HG03442 (cell line): ENCODE measurements around the gene CNST.

Experiments used
- ATAC-seq: cut with Tn5 transposase; IDR thresholded peaks from one replicate; pipeline ENCODE4 v1.9.1; 2021; ENCODE audit warnings: mild to moderate bottlenecking, moderate library complexity; ENCODE audit not compliant: unreplicated experiment

The CNST gene

GRCh38 chr1:246566128-246566812 is at the start of gene CNST, which contains the start of gene TFB2M:
Gene CNST, plus strand, starts transcription at chr1:246566456. Its CDS starts 25,107 bp downstream, at chr1:246591563.
Gene TFB2M, minus strand, starts transcription at chr1:246566261. Its CDS starts 123 bp downstream, at chr1:246566138.
- ATAC-seq = peak; percentile 91

GRCh38 chr1:246517391-246517790 is 48.9 kb upstream of the CNST start:
- ATAC-seq = no peak

- ATAC-seq = no peak
Observed at GRCh38 chr1:246518456-246519205, 47.6 kb upstream of the CNST start.

GRCh38 chr1:246519514-246519913 is 46.7 kb upstream of the CNST start:
- no peak for ATAC-seq

- ATAC-seq = no peak
Observed at GRCh38 chr1:246526380-246526779, 39.9 kb upstream of the CNST start.

- no peak for ATAC-seq
Observed at GRCh38 chr1:246526915-246527314, 39.3 kb upstream of the CNST start.

GRCh38 chr1:246527402-246528088 is 38.7 kb upstream of the CNST start:
- no peak for ATAC-seq

- no peak for ATAC-seq
Observed at GRCh38 chr1:246528933-246529731, 37.1 kb upstream of the CNST start.

GRCh38 chr1:246530482-246530881 is 35.8 kb upstream of the CNST start:
- no peak for ATAC-seq

- no peak for ATAC-seq
Observed at GRCh38 chr1:246532519-246532918, 33.7 kb upstream of the CNST start.

- ATAC-seq = no peak
Observed at GRCh38 chr1:246533371-246533905, 32.8 kb upstream of the CNST start.

- no peak for ATAC-seq
Observed at GRCh38 chr1:246534114-246534513, 32.1 kb upstream of the CNST start.

GRCh38 chr1:246537441-246537840 is 28.8 kb upstream of the CNST start:
- ATAC-seq = no peak

GRCh38 chr1:246537887-246538286 is 28.4 kb upstream of the CNST start:
- ATAC-seq = no peak

- ATAC-seq = no peak
Observed at GRCh38 chr1:246540738-246541491, 25.3 kb upstream of the CNST start.

GRCh38 chr1:246544001-246544400 is 22.3 kb upstream of the CNST start:
- ATAC-seq = no peak

GRCh38 chr1:246549665-246550064 is 16.6 kb upstream of the CNST start:
- no peak for ATAC-seq

- ATAC-seq = no peak
Observed at GRCh38 chr1:246550402-246550801, 15.9 kb upstream of the CNST start.

GRCh38 chr1:246552110-246552509 is 14.1 kb upstream of the CNST start:
- no peak for ATAC-seq

GRCh38 chr1:246554201-246554600 is 12.1 kb upstream of the CNST start:
- ATAC-seq = no peak
